Measurements from ENCODE around the gene MYBPC1. TPM values are rescaled to one million over a fixed set of nuclear protein-coding genes. Genes with fewer than 3 reads are reported as not detected.
A peak's percentile ranks its signal among the peaks of the same experiment; 100 is the strongest.

MYBPC1 gene
- total and polyA plus RNA-seq, 5 experiments from 2014 or later = not detected

DNA sequence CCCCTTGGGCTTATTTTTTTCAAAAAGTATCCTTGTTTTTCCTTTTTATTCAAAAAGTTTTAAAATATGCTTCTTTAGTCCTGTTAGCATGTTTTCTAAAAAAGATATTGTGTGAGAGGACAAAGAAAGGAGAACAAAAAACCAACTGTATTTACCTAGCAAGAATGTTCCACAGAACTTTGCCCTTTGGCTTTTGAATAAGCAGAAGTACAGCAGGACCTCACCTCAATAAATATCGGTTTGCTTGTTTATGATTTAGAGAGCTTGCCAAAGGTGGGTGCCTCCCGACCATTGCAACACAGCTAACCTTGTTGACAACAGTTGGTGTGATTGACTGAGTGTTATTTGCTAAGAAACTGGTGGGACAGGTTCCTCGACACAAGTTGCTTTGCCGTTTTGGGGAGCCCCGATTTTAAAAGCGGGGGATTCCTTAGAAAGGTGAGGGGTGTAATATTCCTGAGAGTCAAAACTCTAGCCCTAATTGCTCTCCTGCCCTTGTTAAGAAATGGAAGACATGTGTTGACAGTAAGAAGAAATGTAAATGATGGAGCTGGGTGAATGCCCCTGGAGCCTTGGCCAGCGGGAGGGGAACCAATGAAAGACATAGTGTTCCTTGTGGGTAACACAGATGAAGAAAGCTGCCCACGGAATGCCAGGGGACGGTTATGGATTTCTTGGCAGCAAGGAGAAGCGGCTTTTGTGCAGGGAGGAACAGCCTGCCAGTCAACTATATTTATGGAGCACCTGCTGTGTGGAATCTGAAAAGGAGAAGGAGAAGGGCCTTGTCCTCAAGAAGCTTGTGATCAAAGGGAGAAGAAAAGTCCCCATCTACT is 13.7 kb downstream of the MYBPC1 start:
- no peak overlapping the region for H3K27ac Mint-ChIP-seq
- H3K9me3 Mint-ChIP-seq = no peaks in the 10 kb centered on the region
- no peaks in the 10 kb centered on the region for H3K36me3 Mint-ChIP-seq
- H3K4me3 Mint-ChIP-seq = no peak overlapping the region
- peaks cover 0 to 1% (median 0%) of the 10 kb centered on the region in 5 donors for H3K27me3 Mint-ChIP-seq
- no peaks in the 10 kb centered on the region for H3K4me1 Mint-ChIP-seq
- DNase-seq (no peak), ATAC-seq (no peak)
- POLR2A ChIA-PET = no interaction called here

DNA sequence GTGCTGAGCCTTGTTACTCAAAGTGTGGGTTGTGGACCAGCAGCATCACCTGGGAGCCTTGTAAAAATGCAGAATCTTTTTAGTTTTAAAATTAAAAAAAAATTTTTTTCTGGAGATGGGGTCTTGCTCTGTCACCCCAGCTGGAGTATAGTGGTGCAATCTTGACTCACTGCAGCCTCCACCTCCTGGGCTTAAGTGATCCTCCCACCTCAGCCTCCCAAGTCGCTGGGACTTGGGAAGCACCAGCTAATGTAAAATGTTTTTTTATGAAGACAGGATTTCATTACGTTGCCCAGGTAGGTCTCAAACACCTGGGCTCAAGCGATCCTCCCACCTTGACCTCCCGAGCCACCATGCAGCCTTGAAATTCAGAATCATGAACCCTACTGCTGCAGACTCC is 14.4 kb downstream of the MYBPC1 start:
- H3K4me3 Mint-ChIP-seq = no peak overlapping the region
- H3K27ac Mint-ChIP-seq = no peak overlapping the region
- H3K4me1 Mint-ChIP-seq = no peaks in the 10 kb centered on the region
- no peaks in the 10 kb centered on the region for H3K9me3 Mint-ChIP-seq
- no peak for DNase-seq
- ATAC-seq = no peak
- H3K36me3 Mint-ChIP-seq = no peaks in the 10 kb centered on the region
- H3K27me3 Mint-ChIP-seq = peaks cover 0 to 1% (median 0%) of the 10 kb centered on the region in 5 donors
- POLR2A ChIA-PET = no interaction called here

- no peak overlapping the region for H3K4me3 Mint-ChIP-seq
- POLR2A ChIA-PET = no interaction called here
- peaks cover 7 to 18% (median 13%) of the 10 kb centered on the region in 4 donors for H3K4me1 Mint-ChIP-seq
- no peak overlapping the region for H3K27ac Mint-ChIP-seq
- H3K9me3 Mint-ChIP-seq = no peaks in the 10 kb centered on the region
- peaks cover 0 to 1% (median 0%) of the 10 kb centered on the region in 5 donors for H3K27me3 Mint-ChIP-seq
- DNase-seq = no peak
- no peak for ATAC-seq
- no peaks in the 10 kb centered on the region for H3K36me3 Mint-ChIP-seq
These were observed 17.6 kb downstream of the MYBPC1 start for GRCh38 chr12:101612160-101612916.

DNA sequence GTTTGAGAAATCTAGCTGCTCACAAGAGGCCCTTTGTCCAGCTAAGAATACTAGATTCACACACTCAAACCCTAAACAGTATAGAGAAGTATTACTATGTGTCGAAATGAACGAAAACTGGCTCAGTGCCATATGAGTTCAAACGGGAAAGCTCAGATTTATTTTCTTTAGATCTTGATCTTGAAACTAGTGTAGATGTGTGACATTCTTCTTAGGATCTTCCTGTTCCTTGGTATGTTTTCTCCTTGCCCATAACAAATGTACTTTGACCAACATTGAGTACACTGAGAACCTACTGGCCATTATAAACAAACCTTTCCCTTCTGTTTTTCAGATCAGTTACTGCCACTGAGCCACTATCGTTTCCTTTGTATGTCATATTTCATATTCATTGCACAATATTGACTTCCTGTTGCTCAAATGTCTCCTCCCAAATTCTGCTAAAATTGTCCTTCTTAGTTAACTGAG is 21.3 kb downstream of the MYBPC1 start:
- no peaks in the 10 kb centered on the region for H3K9me3 Mint-ChIP-seq
- peak overlapping the region in 5 of 10 donors; percentile 9 to 65 (median 21) for H3K27ac Mint-ChIP-seq
- peaks cover 0 to 3% (median 0%) of the 10 kb centered on the region in 5 donors for H3K27me3 Mint-ChIP-seq
- DNase-seq = peak in 3 of 10 donors; percentile 16 to 19 (median 19)
- POLR2A ChIA-PET = no interaction called here
- ATAC-seq = peak in 1 of 2 donors; percentile 49
- peak overlapping the region in 8 of 10 donors; percentile 8 to 65 (median 48) for H3K4me3 Mint-ChIP-seq
- H3K4me1 Mint-ChIP-seq = peaks cover 7 to 22% (median 13%) of the 10 kb centered on the region in 4 donors
- no peaks in the 10 kb centered on the region for H3K36me3 Mint-ChIP-seq

GRCh38 chr12:101619026-101619786 is 24.4 kb downstream of the MYBPC1 start:
- ATAC-seq = no peak
- no peak for DNase-seq
- H3K36me3 Mint-ChIP-seq = no peaks in the 10 kb centered on the region
- peaks cover 7 to 24% (median 13%) of the 10 kb centered on the region in 4 donors for H3K4me1 Mint-ChIP-seq
- no peaks in the 10 kb centered on the region for H3K9me3 Mint-ChIP-seq
- H3K4me3 Mint-ChIP-seq = no peak overlapping the region
- H3K27ac Mint-ChIP-seq = no peak overlapping the region
- H3K27me3 Mint-ChIP-seq = peaks cover 0 to 3% (median 1%) of the 10 kb centered on the region in 5 donors
- POLR2A ChIA-PET = no interaction called here

- Mint-ChIP-seq H3K4me3 (no peak overlapping the region), H3K27me3 (peaks cover 0 to 3% (median 2%) of the 10 kb centered on the region in 5 donors), H3K36me3 (no peaks in the 10 kb centered on the region), H3K27ac (no peak overlapping the region), H3K4me1 (peaks cover 7 to 24% (median 13%) of the 10 kb centered on the region in 4 donors), H3K9me3 (no peaks in the 10 kb centered on the region)
- DNase-seq (no peak), ATAC-seq (no peak)
- POLR2A ChIA-PET = no interaction called here
These were observed 25.3 kb downstream of the MYBPC1 start for GRCh38 chr12:101619858-101620761.

GRCh38 chr12:101620762-101621133 is 26.0 kb downstream of the MYBPC1 start:
- no peaks in the 10 kb centered on the region for H3K9me3 Mint-ChIP-seq
- peaks cover 0 to 3% (median 2%) of the 10 kb centered on the region in 5 donors for H3K27me3 Mint-ChIP-seq
- no peaks in the 10 kb centered on the region for H3K36me3 Mint-ChIP-seq
- ATAC-seq (no peak), DNase-seq (no peak)
- POLR2A ChIA-PET = no interaction called here
- peaks cover 5 to 22% (median 10%) of the 10 kb centered on the region in 4 donors for H3K4me1 Mint-ChIP-seq
- no peak overlapping the region for H3K4me3 Mint-ChIP-seq
- no peak overlapping the region for H3K27ac Mint-ChIP-seq

DNA sequence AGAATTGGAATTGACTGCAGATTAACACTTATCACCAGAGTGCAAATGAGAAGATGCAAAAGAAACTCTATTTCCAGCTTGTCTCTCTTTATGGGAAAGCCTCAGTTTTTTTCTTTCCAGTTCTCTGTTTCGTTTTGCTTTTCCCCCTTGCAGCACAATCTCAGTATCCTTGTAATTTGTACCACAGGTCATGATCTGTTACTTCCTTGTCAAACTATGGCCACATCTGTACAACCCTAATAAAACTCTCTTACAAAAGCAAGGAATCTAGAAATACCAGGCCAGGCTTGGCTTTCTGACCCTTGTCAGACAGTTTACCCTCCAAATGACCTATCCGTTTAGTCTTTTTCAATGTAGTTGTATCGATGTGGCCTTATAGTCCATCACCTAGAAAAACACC is 33.9 kb downstream of the MYBPC1 start:
- Mint-ChIP-seq H3K27me3 (peaks cover 0 to 10% (median 4%) of the 10 kb centered on the region in 5 donors), H3K27ac (no peak overlapping the region), H3K36me3 (no peaks in the 10 kb centered on the region), H3K4me3 (no peak overlapping the region), H3K9me3 (no peaks in the 10 kb centered on the region), H3K4me1 (peaks cover 0 to 3% (median 0%) of the 10 kb centered on the region in 4 donors)
- no peak for DNase-seq
- POLR2A ChIA-PET = no interaction called here
- ATAC-seq = no peak

DNA sequence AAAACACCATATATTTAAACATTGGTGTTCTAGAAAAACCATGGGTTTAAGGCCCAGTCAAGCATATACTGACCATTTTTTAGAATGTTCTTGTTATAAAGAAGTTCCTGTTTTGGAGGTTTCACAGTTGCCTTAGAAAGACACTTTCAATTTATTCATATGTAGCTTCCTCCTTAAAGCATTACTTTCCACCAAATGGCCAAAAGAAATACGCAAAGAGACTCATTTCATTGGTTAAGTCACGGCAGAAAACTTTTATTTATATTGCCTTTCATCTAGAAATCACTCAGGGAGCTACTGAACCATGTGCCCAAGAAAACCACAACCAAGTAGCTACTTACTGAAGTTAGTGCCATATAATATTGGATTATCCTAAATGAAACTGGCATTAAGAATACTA is 40.0 kb downstream of the MYBPC1 start:
- ATAC-seq (peak in 1 of 2 donors; percentile 33), DNase-seq (no peak)
- Mint-ChIP-seq H3K4me3 (peak overlapping the region in 2 of 10 donors; percentile 8 to 43), H3K27me3 (peaks cover 0 to 10% (median 2%) of the 10 kb centered on the region in 5 donors), H3K36me3 (no peaks in the 10 kb centered on the region), H3K9me3 (no peaks in the 10 kb centered on the region), H3K4me1 (peaks cover 0 to 17% (median 0%) of the 10 kb centered on the region in 4 donors), H3K27ac (peak overlapping the region in 3 of 10 donors; percentile 22 to 65 (median 44))
- POLR2A ChIA-PET = no interaction called here

DNA sequence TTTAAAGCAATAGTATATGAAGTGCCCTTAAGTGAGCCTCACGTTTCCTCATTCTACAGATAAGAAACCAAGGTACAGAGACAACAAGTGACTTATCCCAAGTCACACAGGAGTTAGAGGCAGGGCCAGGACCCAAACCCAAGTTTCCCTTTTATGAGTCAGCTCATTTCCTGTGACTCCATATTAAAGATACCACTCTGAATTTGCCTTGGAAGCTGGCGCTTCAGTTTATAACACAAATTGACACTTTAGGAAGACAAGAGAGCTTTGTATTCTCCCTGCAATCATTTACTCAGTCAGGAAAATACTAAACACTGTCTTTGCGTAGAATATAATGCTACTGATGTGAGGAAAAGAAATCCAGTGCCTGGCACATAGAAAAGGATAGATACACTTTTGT is 43.2 kb downstream of the MYBPC1 start:
- DNase-seq (no peak), ATAC-seq (no peak)
- H3K4me3 Mint-ChIP-seq = no peak overlapping the region
- peaks cover 11 to 26% (median 18%) of the 10 kb centered on the region in 5 donors for H3K27me3 Mint-ChIP-seq
- H3K4me1 Mint-ChIP-seq = peaks cover 3 to 22% (median 7%) of the 10 kb centered on the region in 4 donors
- no peak overlapping the region for H3K27ac Mint-ChIP-seq
- H3K36me3 Mint-ChIP-seq = no peaks in the 10 kb centered on the region
- POLR2A ChIA-PET = no interaction called here
- no peaks in the 10 kb centered on the region for H3K9me3 Mint-ChIP-seq

DNA sequence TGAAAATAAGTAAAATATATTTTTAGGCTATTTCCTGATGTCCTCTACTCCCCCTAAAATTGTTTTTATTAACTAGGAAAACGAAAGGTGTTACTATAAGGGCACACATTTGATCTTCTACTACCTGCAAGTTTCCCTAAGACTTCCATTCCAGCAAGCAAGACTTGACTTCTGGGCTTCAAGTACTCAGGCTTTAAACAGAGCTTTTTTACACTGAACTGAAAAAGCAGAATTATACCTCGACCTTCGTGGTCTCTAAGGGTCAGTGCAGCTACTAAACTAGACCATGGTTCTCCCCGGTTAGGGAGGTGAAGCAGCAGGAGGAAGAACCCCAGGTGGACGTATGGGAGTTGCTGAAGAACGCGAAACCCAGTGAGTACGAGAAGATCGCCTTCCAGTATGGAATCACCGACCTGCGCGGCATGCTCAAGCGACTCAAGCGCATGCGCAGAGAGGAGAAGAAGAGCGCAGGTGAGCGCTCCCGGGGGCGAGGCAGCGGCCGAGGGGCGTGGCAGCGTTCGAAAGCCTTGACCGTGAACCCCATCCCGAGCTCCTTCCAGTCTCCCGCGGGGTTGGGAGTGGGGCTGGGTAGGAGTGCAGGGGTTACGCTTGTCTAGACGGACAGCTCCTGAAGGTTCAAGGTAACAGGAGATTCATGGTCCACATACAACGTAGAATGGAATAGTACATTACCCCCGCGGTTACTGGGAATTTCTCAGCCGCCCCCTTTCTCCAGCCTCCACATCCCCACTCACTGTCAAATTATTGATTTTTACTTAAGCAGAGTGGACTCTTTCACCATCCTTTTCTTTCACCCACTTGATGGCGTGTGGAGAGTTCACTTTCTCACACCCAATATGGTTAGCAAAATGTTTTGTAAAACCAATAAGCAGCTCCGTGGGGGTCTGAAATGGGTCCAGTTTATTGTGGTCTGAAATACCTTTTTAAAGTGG is 47.6 kb downstream of the MYBPC1 start:
- Mint-ChIP-seq H3K36me3 (no peaks in the 10 kb centered on the region), H3K27me3 (peaks cover 10 to 30% (median 19%) of the 10 kb centered on the region in 5 donors), H3K4me3 (peak overlapping the region in 8 of 10 donors; percentile 27 to 77 (median 66)), H3K9me3 (no peaks in the 10 kb centered on the region), H3K4me1 (peaks cover 3 to 9% (median 6%) of the 10 kb centered on the region in 4 donors), H3K27ac (no peak overlapping the region)
- no peak for ATAC-seq
- DNase-seq = peak in 4 of 10 donors; percentile 5 to 60 (median 8)
- POLR2A ChIA-PET = no interaction called here
